DND-41 (cell line): ENCODE results near the gene ACSL5.

ENCODE experiments used
- ATAC-seq: fragments of 200-7000 bp; cut with Tn5 transposase; 3 replicates; pipeline ENCODE4 v1.9.1; 2021; ENCODE audit warnings: low read depth; ENCODE audit not compliant: insufficient read depth
- DNase-seq: peaks from one replicate; pipeline ENCODE4 v3.0.0-alpha.2; 2020
- H2AFZ ChIP-seq: 2 replicates; pipeline ENCODE4 v1.6.0; 2012; ENCODE audit warnings: low read depth, low read length
- H3K27ac ChIP-seq: 2 replicates; pipeline ENCODE4 v1.5.1; 2012; ENCODE audit warnings: low read length, inconsistent platforms
- H3K27me3 ChIP-seq: fragments of 200-600 bp; sonication (generic); 2 replicates; pipeline ENCODE4 v1.6.0; 2012; ENCODE audit warnings: low read length, mild to moderate bottlenecking, inconsistent platforms; ENCODE audit not compliant: insufficient read depth, poor library complexity
- H3K36me3 ChIP-seq: 2 replicates; pipeline ENCODE4 v1.5.1; 2012; ENCODE audit warnings: low read length, inconsistent platforms; ENCODE audit not compliant: insufficient read depth
- H3K4me1 ChIP-seq: 2 replicates; pipeline ENCODE4 v1.5.1; 2012; ENCODE audit warnings: mild to moderate bottlenecking, low read length; ENCODE audit not compliant: insufficient read depth
- H3K4me2 ChIP-seq: 2 replicates; pipeline ENCODE4 v1.6.0; 2012; ENCODE audit warnings: mild to moderate bottlenecking, moderate library complexity, low read length, inconsistent platforms; ENCODE audit not compliant: insufficient read depth
- H3K4me3 ChIP-seq, 2 experiments: fragments of 200-600 bp in 1 of 2; shearing (Covaris generic) in 1 of 2; 2 replicates each; pipeline ENCODE4 v1.5.1; 2012 to 2016; ENCODE audit warnings: inconsistent platforms in 2 of 2, low read length in 2 of 2, mild to moderate bottlenecking in 2 of 2, low read depth in 1 of 2, moderate library complexity in 1 of 2
- H3K79me2 ChIP-seq: 2 replicates; pipeline ENCODE4 v1.6.0; 2012; ENCODE audit warnings: low read length, inconsistent platforms; ENCODE audit not compliant: insufficient read depth
- H3K9ac ChIP-seq: 2 replicates; pipeline ENCODE4 v1.6.0; 2012; ENCODE audit warnings: low read depth, mild to moderate bottlenecking, inconsistent platforms, low read length, moderate library complexity
- H3K9me3 ChIP-seq: 2 replicates; pipeline ENCODE4 v1.5.1; 2012; ENCODE audit warnings: low read length, moderate library complexity, mild to moderate bottlenecking, inconsistent platforms; ENCODE audit not compliant: insufficient read depth, severe bottlenecking
- H4K20me1 ChIP-seq: 2 replicates; pipeline ENCODE4 v1.6.0; 2012; ENCODE audit warnings: low read length; ENCODE audit not compliant: insufficient read depth
- CTCF ChIP-seq: IDR thresholded peaks from 2 replicates; pipeline ENCODE4 v1.5.1; 2012; ENCODE audit warnings: borderline replicate concordance, low read length, moderate library complexity, mild to moderate bottlenecking; ENCODE audit not compliant: poor library complexity, severe bottlenecking; ENCODE audit errors: extremely low read depth
- EZH2 ChIP-seq: IDR thresholded peaks from 3 replicates; pipeline ENCODE4 v1.6.1; 2012; ENCODE audit warnings: borderline replicate concordance, low read depth, mild to moderate bottlenecking, moderate library complexity, low read length, inconsistent platforms; ENCODE audit not compliant: severe bottlenecking

ACSL5 gene

GRCh38 chr10:112353046-112353445, 20.9 kb upstream of the ACSL5 start:
- DNase-seq (no peak), ATAC-seq (no peak)
- H3K4me2 ChIP-seq, result no peak overlapping the region
- no peak overlapping the region for H2AFZ ChIP-seq
- H3K27ac ChIP-seq, result no peak overlapping the region
- H3K4me3 ChIP-seq, result no peak overlapping the region
- H4K20me1 ChIP-seq, result no peaks in the 10 kb centered on the region
- no peak overlapping the region for H3K9ac ChIP-seq
- TF ChIP-seq CTCF (no peak), EZH2 (no peak)
- H3K9me3 ChIP-seq, result no peaks in the 10 kb centered on the region
- H3K4me1 ChIP-seq, result no peaks in the 10 kb centered on the region
- H3K27me3 ChIP-seq, result no peaks in the 10 kb centered on the region
- H3K79me2 ChIP-seq, result no peaks in the 10 kb centered on the region
- no peaks in the 10 kb centered on the region for H3K36me3 ChIP-seq

- no peak for DNase-seq
- Histone ChIP-seq H4K20me1 (no peaks in the 10 kb centered on the region), H3K4me2 (no peak overlapping the region), H3K9me3 (no peaks in the 10 kb centered on the region), H3K27me3 (peaks cover 16% of the 10 kb centered on the region), H3K4me3 (no peak overlapping the region), H3K36me3 (no peaks in the 10 kb centered on the region), H3K4me1 (no peaks in the 10 kb centered on the region), H3K27ac (no peak overlapping the region), H3K79me2 (no peaks in the 10 kb centered on the region), H3K9ac (no peak overlapping the region), H2AFZ (no peak overlapping the region)
- TF ChIP-seq EZH2 (no peak), CTCF (no peak)
- ATAC-seq, result no peak
These were observed 17.2 kb upstream of the ACSL5 start for GRCh38 chr10:112356686-112357085.

GRCh38 chr10:112359606-112360307, 14.2 kb upstream of the ACSL5 start:
- no peak for TF ChIP-seq EZH2
- TF ChIP-seq CTCF, result no peak
- Histone ChIP-seq H3K9me3 (no peaks in the 10 kb centered on the region), H2AFZ (no peak overlapping the region), H3K27me3 (peaks cover 16% of the 10 kb centered on the region), H3K27ac (no peak overlapping the region), H3K9ac (no peak overlapping the region), H4K20me1 (no peaks in the 10 kb centered on the region), H3K36me3 (no peaks in the 10 kb centered on the region), H3K4me3 (no peak overlapping the region), H3K4me1 (no peaks in the 10 kb centered on the region), H3K4me2 (no peak overlapping the region), H3K79me2 (no peaks in the 10 kb centered on the region)
- DNase-seq (no peak), ATAC-seq (no peak)
